Trophoblast cell (in vitro differentiated cells and primary cell): Measurements from ENCODE around the gene ZNF70.

Experiments used
- DNase-seq, 2 donors: peaks; one replicate each; pipeline ENCODE4 v3.0.0-alpha.2; 2016
- H2AFZ ChIP-seq: 2 replicates; pipeline ENCODE4 v1.6.1; 2013; ENCODE audit warnings: low read length, moderate library complexity, mild to moderate bottlenecking; ENCODE audit not compliant: insufficient read depth, poor library complexity
- H2AK5ac ChIP-seq: 2 replicates; pipeline ENCODE4 v1.6.1; 2013; ENCODE audit warnings: mild to moderate bottlenecking, low read length
- H2BK120ac ChIP-seq: 2 replicates; pipeline ENCODE4 v1.6.1; 2013; ENCODE audit warnings: low read length, mild to moderate bottlenecking, moderate library complexity; ENCODE audit not compliant: insufficient read depth, poor library complexity
- H2BK12ac ChIP-seq: 2 replicates; pipeline ENCODE4 v1.6.1; 2013; ENCODE audit warnings: mild to moderate bottlenecking, low read length, moderate library complexity
- H2BK5ac ChIP-seq: 2 replicates; pipeline ENCODE4 v1.6.1; 2013; ENCODE audit warnings: low read length, low read depth, moderate library complexity, mild to moderate bottlenecking; ENCODE audit not compliant: poor library complexity
- H3K14ac ChIP-seq: 2 replicates; pipeline ENCODE4 v1.6.1; 2013; ENCODE audit warnings: mild to moderate bottlenecking, low read length
- H3K18ac ChIP-seq: 2 replicates; pipeline ENCODE4 v1.6.1; 2013; ENCODE audit warnings: mild to moderate bottlenecking, low read length
- H3K23ac ChIP-seq: 2 replicates; pipeline ENCODE4 v1.6.1; 2013; ENCODE audit warnings: low read length
- H3K27ac ChIP-seq: 2 replicates; pipeline ENCODE4 v1.5.1; 2013; ENCODE audit warnings: low read depth, mild to moderate bottlenecking, inconsistent platforms, low read length, moderate library complexity
- H3K27me3 ChIP-seq: 2 replicates; pipeline ENCODE4 v1.6.1; 2013; ENCODE audit warnings: inconsistent platforms, mild to moderate bottlenecking, low read length, moderate library complexity; ENCODE audit not compliant: insufficient read depth
- H3K36me3 ChIP-seq, 2 experiments: 1 replicate in 1 of 2; 2 replicates in 1 of 2; pipeline ENCODE4 v1.6.1; 2013; ENCODE audit warnings: low read length in 2 of 2, mild to moderate bottlenecking in 2 of 2, moderate library complexity in 1 of 2; ENCODE audit not compliant: insufficient read depth in 2 of 2, control insufficient read depth in 1 of 2
- H3K4ac ChIP-seq: 2 replicates; pipeline ENCODE4 v1.6.1; 2013; ENCODE audit warnings: low read depth, mild to moderate bottlenecking, low read length, moderate library complexity
- H3K4me1 ChIP-seq, 2 experiments: 1 replicate in 1 of 2; 2 replicates in 1 of 2; pipeline ENCODE4 v1.6.1; 2013; ENCODE audit warnings: low read length in 2 of 2, mild to moderate bottlenecking in 2 of 2, moderate library complexity in 1 of 2; ENCODE audit not compliant: insufficient read depth in 2 of 2, control insufficient read depth in 1 of 2
- H3K4me2 ChIP-seq: 2 replicates; pipeline ENCODE4 v1.6.1; 2013; ENCODE audit warnings: inconsistent platforms, mild to moderate bottlenecking, low read length, moderate library complexity
- H3K4me3 ChIP-seq: 2 replicates; pipeline ENCODE4 v1.5.1; 2013; ENCODE audit warnings: mild to moderate bottlenecking, low read depth, low read length, inconsistent platforms
- H3K79me1 ChIP-seq: one replicate; pipeline ENCODE4 v1.6.1; 2013; ENCODE audit warnings: low read length
- H3K79me2 ChIP-seq: 2 replicates; pipeline ENCODE4 v1.6.1; 2013; ENCODE audit warnings: low read length, mild to moderate bottlenecking; ENCODE audit not compliant: control insufficient read depth, insufficient read depth, poor library complexity
- H3K9ac ChIP-seq: 2 replicates; pipeline ENCODE4 v1.6.1; 2013; ENCODE audit warnings: mild to moderate bottlenecking, low read length
- H3K9me3 ChIP-seq: 2 replicates; pipeline ENCODE4 v1.6.1; 2013; ENCODE audit warnings: low read depth, mild to moderate bottlenecking, control low read depth, inconsistent platforms, low read length; ENCODE audit not compliant: insufficient read depth
- H4K12ac ChIP-seq: 2 replicates; pipeline ENCODE4 v1.6.1; 2013; ENCODE audit warnings: low read depth, mild to moderate bottlenecking, low read length, moderate library complexity
- H4K8ac ChIP-seq: 2 replicates; pipeline ENCODE4 v1.6.1; 2013; ENCODE audit warnings: low read depth, mild to moderate bottlenecking, low read length, moderate library complexity
- H4K91ac ChIP-seq: one replicate; pipeline ENCODE4 v1.6.1; 2013; ENCODE audit warnings: low read depth, mild to moderate bottlenecking, low read length, moderate library complexity
- WGBS: extraction: QIAGEN DNeasy Blood & Tissue Kit; methylation state at CpG from one replicate; pipeline ENCODE4 v1.1.7; 2013; ENCODE audit warnings: missing lambda C conversion rate; ENCODE audit not compliant: insufficient read length, insufficient coverage; ENCODE audit errors: extremely low coverage; 5-methylcytosine and 5-hydroxymethylcytosine counted together

The ZNF70 gene

DNA sequence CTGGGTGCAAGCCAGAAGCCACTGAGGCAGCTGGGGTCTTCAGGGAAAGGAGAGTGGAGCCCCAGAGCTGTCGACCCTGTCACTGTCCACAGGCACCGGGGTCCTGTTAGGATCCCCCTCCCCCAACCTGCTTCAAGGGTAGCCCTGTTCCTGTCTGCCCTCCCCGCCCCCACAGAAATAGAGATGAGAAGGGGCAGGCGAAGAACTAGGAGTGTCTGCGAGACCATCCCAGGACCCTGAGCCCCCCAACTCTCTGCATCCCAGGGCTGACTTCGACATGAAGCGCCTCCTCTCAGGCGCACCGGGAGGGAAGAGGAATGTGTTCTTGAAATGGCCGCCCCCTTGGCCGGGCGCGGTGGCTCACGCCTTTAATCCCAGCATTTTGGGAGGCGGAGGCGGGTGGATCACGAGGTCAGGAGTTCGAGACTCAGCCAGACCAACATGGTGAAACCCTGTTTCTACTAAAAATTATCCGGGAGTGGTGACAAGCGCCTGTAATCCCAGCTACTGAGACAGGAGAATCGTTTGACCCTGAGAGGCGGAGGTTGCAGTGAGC is 607 bp upstream of the ZNF70 start:
- peak overlapping the region; percentile 98 for H3K9ac ChIP-seq
- peak overlapping the region; percentile 95 for H2AFZ ChIP-seq
- no peaks in the 10 kb centered on the region for H3K36me3 ChIP-seq
- H3K18ac ChIP-seq: peak overlapping the region; percentile 98
- peak overlapping the region; percentile 6 for H2BK12ac ChIP-seq
- peak in 1 of 2 donors; percentile 35 for DNase-seq
- peaks cover 11% of the 10 kb centered on the region for H3K79me1 ChIP-seq
- peak overlapping the region; percentile 99 for H3K4me2 ChIP-seq
- WGBS: no CpG with 5 or more reads among the region's 22 CpGs
- H4K12ac ChIP-seq: peak overlapping the region; percentile 99
- peak overlapping the region; percentile 81 for H2BK120ac ChIP-seq
- H3K4ac ChIP-seq: peak overlapping the region; percentile 41
- H3K79me2 ChIP-seq: peaks cover 6% of the 10 kb centered on the region
- peak overlapping the region; percentile 97 for H4K8ac ChIP-seq
- peak overlapping the region; percentile 81 for H2BK5ac ChIP-seq
- H3K14ac ChIP-seq: peak overlapping the region; percentile 99
- H4K91ac ChIP-seq: peak overlapping the region; percentile 88
- H3K9me3 ChIP-seq: peaks cover 2% of the 10 kb centered on the region
- H3K27me3 ChIP-seq: no peaks in the 10 kb centered on the region
- H2AK5ac ChIP-seq: peak overlapping the region; percentile 4
- peak overlapping the region; percentile 87 for H3K27ac ChIP-seq
- peaks cover 2 to 7% of the 10 kb centered on the region in 2 experiments for H3K4me1 ChIP-seq
- H3K23ac ChIP-seq: no peak overlapping the region
- peak overlapping the region; percentile 92 for H3K4me3 ChIP-seq

DNA sequence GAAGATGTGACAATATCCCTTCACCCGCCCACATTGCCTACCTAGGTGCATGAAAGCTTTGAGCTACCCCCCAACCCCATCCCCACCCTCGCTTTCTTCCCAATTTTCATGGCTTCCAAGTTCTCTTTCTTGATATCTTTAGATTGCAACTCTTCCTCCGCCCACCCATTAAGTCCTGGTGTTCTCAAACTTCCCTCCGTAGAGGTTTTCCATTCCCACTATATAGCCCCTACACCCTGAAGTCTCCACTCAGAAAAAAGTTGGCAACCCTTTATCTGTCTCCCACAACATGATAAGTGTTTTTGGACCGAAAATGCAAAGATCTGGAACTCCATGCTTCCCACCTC is 572 bp downstream of the ZNF70 start:
- Histone ChIP-seq H3K23ac (no peak overlapping the region), H3K27ac (peak overlapping the region; percentile 14), H4K91ac (peak overlapping the region; percentile 72), H3K18ac (peak overlapping the region; percentile 95), H3K4me1 (peaks cover 9 to 13% of the 10 kb centered on the region in 2 experiments), H3K36me3 (no peaks in the 10 kb centered on the region), H2BK12ac (no peak overlapping the region), H2AFZ (peak overlapping the region; percentile 92), H3K4me3 (peak overlapping the region; percentile 97), H3K9me3 (peaks cover 2% of the 10 kb centered on the region), H3K27me3 (no peaks in the 10 kb centered on the region), H4K8ac (peak overlapping the region; percentile 97), H3K79me1 (peaks cover 11% of the 10 kb centered on the region), H4K12ac (peak overlapping the region; percentile 27), H3K4me2 (peak overlapping the region; percentile 99), H3K4ac (peak overlapping the region; percentile 34), H2BK5ac (peak overlapping the region; percentile 25), H2AK5ac (no peak overlapping the region), H3K79me2 (peaks cover 6% of the 10 kb centered on the region), H2BK120ac (peak overlapping the region; percentile 74), H3K14ac (peak overlapping the region; percentile 56), H3K9ac (peak overlapping the region; percentile 71)
- WGBS: no CpG with 5 or more reads among the region's 5 CpGs
- DNase-seq: no peak

DNA sequence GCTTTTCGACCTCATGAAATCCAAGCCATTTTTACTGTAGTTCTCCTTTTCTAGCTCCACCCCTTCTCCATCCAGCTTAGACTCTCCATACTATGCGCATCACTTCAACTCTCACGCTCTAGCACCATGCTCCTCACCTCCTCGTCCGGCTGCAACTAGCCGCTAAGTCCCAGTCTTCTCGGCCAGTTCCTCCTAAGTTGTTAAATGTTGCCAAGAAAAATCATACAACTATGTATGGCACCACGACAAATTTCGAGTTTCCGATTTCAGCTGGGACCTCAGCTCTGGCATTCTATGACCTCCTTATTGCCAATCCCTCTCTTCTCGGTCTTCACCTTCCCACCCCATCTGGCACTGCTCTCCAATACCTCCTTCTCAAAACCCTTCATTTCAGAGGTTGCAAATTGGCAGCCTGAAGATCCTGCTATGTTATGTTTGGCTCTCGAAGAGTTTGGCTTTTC is 1.0 kb downstream of the ZNF70 start:
- Histone ChIP-seq H3K18ac (no peak overlapping the region), H3K36me3 (peaks cover 0 to under 1% of the 10 kb centered on the region in 2 experiments), H3K23ac (no peak overlapping the region), H4K12ac (no peak overlapping the region), H2BK120ac (no peak overlapping the region), H3K27me3 (no peaks in the 10 kb centered on the region), H3K79me2 (peaks cover 6% of the 10 kb centered on the region), H3K14ac (no peak overlapping the region), H2BK12ac (no peak overlapping the region), H2BK5ac (no peak overlapping the region), H3K4ac (no peak overlapping the region), H3K27ac (no peak overlapping the region), H3K4me2 (no peak overlapping the region), H3K4me3 (no peak overlapping the region), H4K8ac (no peak overlapping the region), H4K91ac (no peak overlapping the region), H3K79me1 (peaks cover 11% of the 10 kb centered on the region), H2AK5ac (no peak overlapping the region), H2AFZ (no peak overlapping the region), H3K9me3 (peaks cover 2% of the 10 kb centered on the region), H3K9ac (no peak overlapping the region), H3K4me1 (peaks cover 10 to 13% of the 10 kb centered on the region in 2 experiments)
- no peak for DNase-seq
- no CpG with 5 or more reads among the region's 12 CpGs for WGBS

DNA sequence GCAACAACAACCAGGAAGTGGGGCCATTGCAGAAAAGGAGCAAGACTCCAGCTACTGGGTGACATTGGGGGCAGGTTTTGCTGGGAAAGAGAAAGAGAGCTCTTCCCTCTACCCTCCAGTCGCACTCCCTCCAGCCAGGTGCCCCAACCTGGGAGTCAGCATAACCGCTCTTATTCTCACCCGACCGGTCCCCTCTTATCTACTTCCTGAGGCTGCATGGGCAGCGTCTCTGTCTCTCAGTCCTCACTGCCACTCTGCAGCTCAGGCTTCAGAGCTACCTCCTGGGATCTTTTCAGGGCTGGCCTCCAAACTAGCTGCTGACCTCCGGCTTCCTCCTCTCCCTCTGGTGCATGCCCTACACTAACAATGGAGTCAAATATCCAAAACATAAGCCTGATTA is 5.1 kb downstream of the ZNF70 start:
- Histone ChIP-seq H3K79me2 (peaks cover 2% of the 10 kb centered on the region), H2AK5ac (no peak overlapping the region), H4K8ac (no peak overlapping the region), H4K12ac (no peak overlapping the region), H3K4me3 (no peak overlapping the region), H2BK12ac (no peak overlapping the region), H2BK120ac (no peak overlapping the region), H3K14ac (no peak overlapping the region), H3K4me1 (peaks cover 7 to 10% of the 10 kb centered on the region in 2 experiments), H3K79me1 (peaks cover 4% of the 10 kb centered on the region), H2AFZ (no peak overlapping the region), H3K27ac (no peak overlapping the region), H4K91ac (no peak overlapping the region), H3K23ac (no peak overlapping the region), H2BK5ac (no peak overlapping the region), H3K18ac (no peak overlapping the region), H3K9me3 (peaks cover 5% of the 10 kb centered on the region), H3K4me2 (no peak overlapping the region), H3K36me3 (peaks cover 11 to 16% of the 10 kb centered on the region in 2 experiments), H3K9ac (no peak overlapping the region), H3K4ac (no peak overlapping the region), H3K27me3 (no peaks in the 10 kb centered on the region)
- peak in 1 of 2 donors; percentile 42 for DNase-seq
- WGBS: no CpG with 5 or more reads among the region's 6 CpGs
